CD4-positive, alpha-beta T cell (primary cell): Measurements from ENCODE around the gene CDC45. TPM values are rescaled to one million over a fixed set of nuclear protein-coding genes. Genes with fewer than 3 reads are reported as not detected.

Experiments
- ATAC-seq: fragments of 200-7000 bp; cut with Tn5 transposase; one replicate; pipeline ENCODE4 v1.10.0; 2022; ENCODE audit warnings: mild to moderate bottlenecking; ENCODE audit not compliant: poor library complexity
- CTCF ChIA-PET: fragments of 350-600 bp; sonication (Branson Sonifier 250); formaldehyde crosslinking; loops from one replicate; lab custom pipeline; 2021; ENCODE audit warnings: antibody characterized with exemption, inconsistent platforms; lab: Charles Lee
- POLR2A ChIA-PET: fragments of 350-600 bp; sonication (Branson Sonifier 250); formaldehyde crosslinking; loops from one replicate; lab custom pipeline; 2021; ENCODE audit warnings: antibody characterized with exemption, inconsistent platforms; lab: Charles Lee
- DNase-seq, 14 experiments: peaks; one replicate each; pipeline ENCODE4 v3.0.0-alpha.2; 2013 to 2020; ENCODE audit warnings: mixed read lengths in 2 of 14
- H3K27ac ChIP-seq, 2 donors: one replicate each; pipeline versions ENCODE4 v1.5.1 to v1.7.0; 2013; ENCODE audit warnings: low read length in 2 of 2, low read depth in 1 of 2, mild to moderate bottlenecking in 1 of 2
- H3K27me3 ChIP-seq, 2 experiments: 1 replicate in 1 of 2; 2 replicates in 1 of 2; pipeline versions ENCODE4 v1.6.1 to v1.7.0; 2013; ENCODE audit warnings: low read length in 2 of 2, control low read depth in 1 of 2, mild to moderate bottlenecking in 1 of 2, moderate library complexity in 1 of 2; ENCODE audit not compliant: insufficient read depth in 2 of 2, control insufficient read depth in 1 of 2
- H3K36me3 ChIP-seq: one replicate; pipeline ENCODE4 v1.6.1; 2013; ENCODE audit warnings: low read length, control low read depth; ENCODE audit not compliant: insufficient read depth
- H3K4me1 ChIP-seq: one replicate; pipeline ENCODE4 v1.6.1; 2013; ENCODE audit warnings: low read length, control low read depth; ENCODE audit not compliant: insufficient read depth
- H3K4me3 ChIP-seq: one replicate; pipeline ENCODE4 v1.5.1; 2013; ENCODE audit warnings: mild to moderate bottlenecking, low read length, moderate library complexity
- H3K9me3 ChIP-seq, 2 experiments: 1 replicate in 1 of 2; 2 replicates in 1 of 2; pipeline versions ENCODE4 v1.6.1 to v1.7.0; 2013; ENCODE audit warnings: low read length in 2 of 2, mild to moderate bottlenecking in 2 of 2, control low read depth in 1 of 2, moderate library complexity in 1 of 2; ENCODE audit not compliant: control insufficient read depth in 1 of 2, insufficient read depth in 1 of 2
- H3K27ac Mint-ChIP-seq: one replicate; pipeline ENCODE4 v1.8.0; 2020; ENCODE audit warnings: mixed read lengths
- H3K27me3 Mint-ChIP-seq: one replicate; pipeline ENCODE4 v1.8.0; 2021; ENCODE audit warnings: mixed read lengths
- H3K36me3 Mint-ChIP-seq: one replicate; pipeline ENCODE4 v1.8.0; 2021; ENCODE audit warnings: low read depth, mixed read lengths
- H3K4me1 Mint-ChIP-seq: one replicate; pipeline ENCODE4 v1.8.0; 2021; ENCODE audit warnings: low read depth, mixed read lengths
- H3K4me3 Mint-ChIP-seq: one replicate; pipeline ENCODE4 v1.8.0; 2020; ENCODE audit warnings: mild to moderate bottlenecking, mixed read lengths
- H3K9me3 Mint-ChIP-seq: one replicate; pipeline ENCODE4 v1.8.0; 2020; ENCODE audit warnings: mixed read lengths
- CTCF ChIP-seq: fragments of 200-600 bp; IDR thresholded peaks from one replicate; pipeline ENCODE4 v1.8.0; 2022; ENCODE audit warnings: antibody characterized with exemption, mild to moderate bottlenecking
- intact Hi-C, 2 experiments: fragments of 100-400 bp; cut with DNase I in 1 of 2; cut with micrococcal nuclease in 1 of 2; formaldehyde crosslinking; loops; one replicate each; pipeline versions ENCODE4 v1.15.1 to v1.9.0; 2023 to 2025; cut with DNase I, micrococcal nuclease
- total RNA-seq, 174 experiments: library from RNA in 2 of 174; stranded (reverse) in 2 of 174; gene quantifications; one replicate each; pipeline ENCODE4 v1.2.3 and lab custom pipeline; 2021 to 2026

The CDC45 gene
- total RNA-seq, 2 experiments from 2014 or later, result 0.75 to 0.82 TPM

GRCh38 chr22:19533049-19533626 is 53.4 kb downstream of the CDC45 start:
- H3K27ac ChIP-seq, result no peak overlapping the region
- no peak overlapping the region for H3K4me3 Mint-ChIP-seq
- H3K36me3 ChIP-seq, result no peaks in the 10 kb centered on the region
- no peaks in the 10 kb centered on the region for H3K4me1 ChIP-seq
- no peak overlapping the region for H3K4me3 ChIP-seq
- intact Hi-C loops, result no loop called here
- POLR2A ChIA-PET, result no interaction called here
- H3K9me3 ChIP-seq, result no peaks in the 10 kb centered on the region
- TF ChIP-seq CTCF, result no peak
- H3K9me3 Mint-ChIP-seq, result no peaks in the 10 kb centered on the region
- ATAC-seq (no peak), DNase-seq (no peak)
- H3K36me3 Mint-ChIP-seq, result no peaks in the 10 kb centered on the region
- peaks cover 4% of the 10 kb centered on the region for H3K27me3 Mint-ChIP-seq
- no peaks in the 10 kb centered on the region for H3K4me1 Mint-ChIP-seq
- CTCF ChIA-PET, result interaction anchor here (0.7 to 1.3 kb wide), 2 partner anchors 11 to 96 kb away, joined by 3 to 4 read pairs; no protein-coding TSS in a partner anchor
- H3K27ac Mint-ChIP-seq, result no peak overlapping the region
- H3K27me3 ChIP-seq, result no peaks in the 10 kb centered on the region

GRCh38 chr22:19533857-19534256 is 54.1 kb downstream of the CDC45 start:
- Mint-ChIP-seq H3K36me3 (no peaks in the 10 kb centered on the region), H3K4me3 (no peak overlapping the region), H3K27ac (no peak overlapping the region), H3K4me1 (no peaks in the 10 kb centered on the region), H3K9me3 (no peaks in the 10 kb centered on the region), H3K27me3 (peaks cover 4% of the 10 kb centered on the region)
- ChIA-PET POLR2A (no interaction called here), CTCF (interaction anchor here (1.3 kb wide), 1 partner anchor 96 kb away, joined by 3 read pairs; no protein-coding TSS in a partner anchor)
- no peaks in the 10 kb centered on the region for H3K36me3 ChIP-seq
- H3K4me3 ChIP-seq, result no peak overlapping the region
- no peaks in the 10 kb centered on the region for H3K9me3 ChIP-seq
- ATAC-seq, result no peak
- intact Hi-C loops, result no loop called here
- H3K27ac ChIP-seq, result no peak overlapping the region
- no peaks in the 10 kb centered on the region for H3K4me1 ChIP-seq
- TF ChIP-seq CTCF, result no peak
- no peak for DNase-seq
- no peaks in the 10 kb centered on the region for H3K27me3 ChIP-seq

GRCh38 chr22:19535001-19535400 is 55.3 kb downstream of the CDC45 start:
- POLR2A ChIA-PET, result no interaction called here
- no peaks in the 10 kb centered on the region for H3K4me1 Mint-ChIP-seq

More at GRCh38 chr22:19535001-19535400, 55.3 kb downstream of the CDC45 start:
- no peak for TF ChIP-seq CTCF
- Histone ChIP-seq H3K4me1 (no peaks in the 10 kb centered on the region), H3K27ac (no peak overlapping the region), H3K4me3 (no peak overlapping the region), H3K9me3 (no peaks in the 10 kb centered on the region), H3K27me3 (no peaks in the 10 kb centered on the region), H3K36me3 (no peaks in the 10 kb centered on the region)
- Mint-ChIP-seq H3K27ac (no peak overlapping the region), H3K27me3 (peaks cover 4% of the 10 kb centered on the region), H3K4me3 (no peak overlapping the region), H3K9me3 (no peaks in the 10 kb centered on the region), H3K36me3 (no peaks in the 10 kb centered on the region)
- intact Hi-C loops, result no loop called here
- CTCF ChIA-PET, result no interaction called here
- ATAC-seq (no peak), DNase-seq (no peak)
